C4-2B (cell line): ENCODE measurements around the gene TMEM14C.
"Not testable (repeated sequence)": the region's sequence is repeated elsewhere in the genome, so short reads cannot be mapped to it uniquely, and the experiment has no call there.

Source experiments
- H3K27ac ChIP-seq: fragments of 450-650 bp; 2 replicates; pipeline ENCODE4 v1.5.1; 2017
- CTCF ChIP-seq: fragments of 450-650 bp; conservative IDR thresholded peaks from 2 replicates; pipeline ENCODE4 v1.5.1; 2017; ENCODE audit warnings: mild to moderate bottlenecking
- ZFX ChIP-seq: fragments of 450-650 bp; IDR thresholded peaks from 2 replicates; pipeline ENCODE4 v1.6.1; 2017

The TMEM14C gene

GRCh38 chr6:10733863-10734262, 11.0 kb downstream of the TMEM14C start:
- TF ChIP-seq CTCF = no peak
- no peak for TF ChIP-seq ZFX
- no peak overlapping the region for H3K27ac ChIP-seq

- TF ChIP-seq ZFX (no peak), CTCF (no peak)
- no peak overlapping the region for H3K27ac ChIP-seq
Measured at GRCh38 chr6:10736731-10737130, 13.9 kb downstream of the TMEM14C start.

GRCh38 chr6:10740061-10740460, 17.2 kb downstream of the TMEM14C start:
- no peak overlapping the region for H3K27ac ChIP-seq
- TF ChIP-seq CTCF (no peak), ZFX (no peak)

GRCh38 chr6:10741643-10742042, 18.8 kb downstream of the TMEM14C start:
- H3K27ac ChIP-seq = not testable (repeated sequence)

- TF ChIP-seq CTCF (no peak), ZFX (no peak)
Measured at GRCh38 chr6:10742251-10742650, 19.4 kb downstream of the TMEM14C start.

GRCh38 chr6:10743515-10743914, 20.6 kb downstream of the TMEM14C start:
- no peak for TF ChIP-seq CTCF
- TF ChIP-seq ZFX = no peak
- no peak overlapping the region for H3K27ac ChIP-seq

More at GRCh38 chr6:10742251-10742650, 19.4 kb downstream of the TMEM14C start:
- H3K27ac ChIP-seq = no peak overlapping the region

GRCh38 chr6:10745116-10745515, 22.2 kb downstream of the TMEM14C start:
- TF ChIP-seq CTCF (no peak), ZFX (no peak; the same call in 1 of the 2 replicates)
- no peak overlapping the region for H3K27ac ChIP-seq

GRCh38 chr6:10746915-10747250, 24.0 kb downstream of the TMEM14C start:
- TF ChIP-seq ZFX (no peak), CTCF (no peak)
- H3K27ac ChIP-seq = peak overlapping the region; percentile 76
